ENCODE measurements around the gene SLC16A7. TPM values are rescaled to one million over a fixed set of nuclear protein-coding genes. Genes with fewer than 3 reads are reported as not detected.

The SLC16A7 gene
- total and polyA plus RNA-seq, 2 experiments from 2014 or later = 15.7 to 49.0 TPM

- Histone ChIP-seq H2AFZ (no peak overlapping the region), H3K9me2 (ENCODE audit: insufficient read depth) (no peaks in the 10 kb centered on the region), H3K9me3 (ENCODE audit: low read depth) (no peaks in the 10 kb centered on the region), H4K20me1 (ENCODE audit: insufficient read depth) (no peaks in the 10 kb centered on the region), H3K36me3 (ENCODE audit: low read depth) (no peaks in the 10 kb centered on the region), H3K9ac (no peak overlapping the region), H3K4me2 (ENCODE audit: unreplicated experiment) (no peak overlapping the region), H3K4me3 (no peak overlapping the region), H3K79me2 (ENCODE audit: insufficient read depth) (no peaks in the 10 kb centered on the region), H3K27me3 (replicated peaks; ENCODE audit: insufficient read depth) (no peaks in the 10 kb centered on the region), H3K4me1 (ENCODE audit: insufficient read depth) (peaks cover 17% of the 10 kb centered on the region), H3K27ac (no peak overlapping the region), H3F3A (ENCODE audit: insufficient read depth) (peaks cover 17% of the 10 kb centered on the region)
- in situ Hi-C loops (cut with MboI) = no loop called here
- WGBS, 2 experiments (ENCODE audit: low coverage in 1 of 2, low lambda C conversion rate in 2 of 2, missing lambda C conversion rate in 2 of 2) = 75 to 76% methylated on average over 2 of the region's 2 CpGs
- peak; percentile 14 for DNase-seq
- TF ChIP-seq EZH2 (IDR thresholded peaks at IDR 0.05; ENCODE audit: insufficient read depth, poor library complexity, severe bottlenecking) (no peak), EZH2phosphoT487 (IDR thresholded peaks at IDR 0.05; ENCODE audit: insufficient read depth, low read depth) (no peak)
Measured at GRCh38 chr12:59649203-59649602, 53.4 kb downstream of the SLC16A7 start.

- Histone ChIP-seq H3K9me2 (ENCODE audit: insufficient read depth) (no peaks in the 10 kb centered on the region), H3K4me1 (ENCODE audit: insufficient read depth) (peaks cover 17% of the 10 kb centered on the region), H3K4me3 (no peak overlapping the region), H3K36me3 (ENCODE audit: low read depth) (no peaks in the 10 kb centered on the region), H4K20me1 (ENCODE audit: insufficient read depth) (no peaks in the 10 kb centered on the region), H3F3A (ENCODE audit: insufficient read depth) (peaks cover 17% of the 10 kb centered on the region), H3K27me3 (replicated peaks; ENCODE audit: insufficient read depth) (no peaks in the 10 kb centered on the region), H3K9me3 (ENCODE audit: low read depth) (no peaks in the 10 kb centered on the region), H3K79me2 (ENCODE audit: insufficient read depth) (no peaks in the 10 kb centered on the region), H3K4me2 (ENCODE audit: unreplicated experiment) (peak overlapping the region; percentile 15), H2AFZ (no peak overlapping the region), H3K9ac (no peak overlapping the region), H3K27ac (peak overlapping the region; percentile 22; the same call in 1 of the 2 replicates)
- no peak for TF ChIP-seq EZH2phosphoT487 (IDR thresholded peaks at IDR 0.05; ENCODE audit: insufficient read depth, low read depth)
- TF ChIP-seq EZH2 (IDR thresholded peaks at IDR 0.05; ENCODE audit: insufficient read depth, poor library complexity, severe bottlenecking) = no peak
- WGBS, 2 experiments (ENCODE audit: low coverage in 1 of 2, low lambda C conversion rate in 2 of 2, missing lambda C conversion rate in 2 of 2) = 77 to 78% methylated on average over 3 of the region's 3 CpGs
- no peak for DNase-seq
- in situ Hi-C loops (cut with MboI) = no loop called here
Measured at GRCh38 chr12:59650588-59651228, 54.9 kb downstream of the SLC16A7 start.

GRCh38 chr12:59651229-59651920 is 55.5 kb downstream of the SLC16A7 start:
- no peaks in the 10 kb centered on the region for H4K20me1 ChIP-seq (ENCODE audit: insufficient read depth)
- H3K4me2 ChIP-seq (ENCODE audit: unreplicated experiment) = peak overlapping the region; percentile 15
- no peaks in the 10 kb centered on the region for H3K9me3 ChIP-seq (ENCODE audit: low read depth)
- peak; percentile 47 for DNase-seq
- peaks cover 17% of the 10 kb centered on the region for H3F3A ChIP-seq (ENCODE audit: insufficient read depth)
- H3K27me3 ChIP-seq (replicated peaks; ENCODE audit: insufficient read depth) = no peaks in the 10 kb centered on the region
- no peaks in the 10 kb centered on the region for H3K36me3 ChIP-seq (ENCODE audit: low read depth)
- WGBS, 2 experiments (ENCODE audit: low coverage in 1 of 2, low lambda C conversion rate in 2 of 2, missing lambda C conversion rate in 2 of 2) = 0 to 3% methylated on average over 1 of the region's 1 CpG
- TF ChIP-seq EZH2 (IDR thresholded peaks at IDR 0.05; ENCODE audit: insufficient read depth, poor library complexity, severe bottlenecking) (no peak), EZH2phosphoT487 (IDR thresholded peaks at IDR 0.05; ENCODE audit: insufficient read depth, low read depth) (no peak)
- H2AFZ ChIP-seq = no peak overlapping the region; the same call in 1 of the 2 replicates
- no peaks in the 10 kb centered on the region for H3K9me2 ChIP-seq (ENCODE audit: insufficient read depth)
- no peaks in the 10 kb centered on the region for H3K79me2 ChIP-seq (ENCODE audit: insufficient read depth)
- H3K9ac ChIP-seq = no peak overlapping the region
- H3K4me1 ChIP-seq (ENCODE audit: insufficient read depth) = peaks cover 17% of the 10 kb centered on the region
- in situ Hi-C loops (cut with MboI) = no loop called here
- peak overlapping the region; percentile 22 for H3K27ac ChIP-seq
- no peak overlapping the region for H3K4me3 ChIP-seq

GRCh38 chr12:59652130-59652529 is 56.3 kb downstream of the SLC16A7 start:
- Histone ChIP-seq H3K4me2 (ENCODE audit: unreplicated experiment) (peak overlapping the region; percentile 15), H3F3A (ENCODE audit: insufficient read depth) (peaks cover 17% of the 10 kb centered on the region), H4K20me1 (ENCODE audit: insufficient read depth) (no peaks in the 10 kb centered on the region), H3K27me3 (replicated peaks; ENCODE audit: insufficient read depth) (no peaks in the 10 kb centered on the region), H3K4me3 (no peak overlapping the region), H3K9ac (no peak overlapping the region), H2AFZ (no peak overlapping the region), H3K9me2 (ENCODE audit: insufficient read depth) (no peaks in the 10 kb centered on the region), H3K27ac (0 out of 2 replicates have a peak overlapping the region, but pooled peaks have one; percentile 22), H3K36me3 (ENCODE audit: low read depth) (no peaks in the 10 kb centered on the region), H3K4me1 (ENCODE audit: insufficient read depth) (peaks cover 19% of the 10 kb centered on the region), H3K9me3 (ENCODE audit: low read depth) (no peaks in the 10 kb centered on the region), H3K79me2 (ENCODE audit: insufficient read depth) (no peaks in the 10 kb centered on the region)
- TF ChIP-seq EZH2 (IDR thresholded peaks at IDR 0.05; ENCODE audit: insufficient read depth, poor library complexity, severe bottlenecking) (no peak), EZH2phosphoT487 (IDR thresholded peaks at IDR 0.05; ENCODE audit: insufficient read depth, low read depth) (no peak)
- WGBS, 2 experiments (ENCODE audit: low coverage in 1 of 2, low lambda C conversion rate in 2 of 2, missing lambda C conversion rate in 2 of 2) = 69 to 73% methylated on average over 1 of the region's 1 CpG
- in situ Hi-C loops (cut with MboI) = no loop called here
- no peak for DNase-seq
